Neural cell (in vitro differentiated cells): ENCODE results near the gene SPPL3.

Source experiments
- CTCF ChIP-seq: fragments of 450-650 bp; IDR thresholded peaks from 2 replicates; pipeline ENCODE4 v1.5.1; 2014; ENCODE audit warnings: antibody characterized with exemption, mild to moderate bottlenecking, moderate library complexity; ENCODE audit not compliant: poor library complexity, severe bottlenecking
- EP300 ChIP-seq: fragments of 450-650 bp; conservative IDR thresholded peaks from 2 replicates; pipeline ENCODE4 v1.6.1; 2014; ENCODE audit warnings: antibody characterized with exemption, mild to moderate bottlenecking, moderate library complexity; ENCODE audit not compliant: poor library complexity, severe bottlenecking
- EZH2 ChIP-seq: fragments of 200-600, 300-800 bp; shearing (Covaris generic), sonication (generic); IDR thresholded peaks from 2 replicates; pipeline ENCODE4 v1.6.1; 2014; ENCODE audit warnings: antibody characterized with exemption, low read length, borderline replicate concordance, mild to moderate bottlenecking; ENCODE audit not compliant: insufficient read depth, poor library complexity, severe bottlenecking
- MXI1 ChIP-seq: fragments of 450-650 bp; conservative IDR thresholded peaks from 2 replicates; pipeline ENCODE4 v1.6.1; 2014; ENCODE audit warnings: antibody characterized with exemption, mild to moderate bottlenecking; ENCODE audit not compliant: poor library complexity, severe bottlenecking
- POLR2AphosphoS5 ChIP-seq: IDR thresholded peaks from 2 replicates; pipeline ENCODE4 v1.6.1; 2012
- RAD21 ChIP-seq: fragments of 450-650 bp; conservative IDR thresholded peaks from 2 replicates; pipeline ENCODE4 v1.6.1; 2014; ENCODE audit warnings: antibody characterized with exemption, mild to moderate bottlenecking, moderate library complexity
- REST ChIP-seq: IDR thresholded peaks from 2 replicates; pipeline ENCODE4 v1.6.1; 2012; ENCODE audit warnings: borderline replicate concordance
- TAF1 ChIP-seq: IDR thresholded peaks from 2 replicates; pipeline ENCODE4 v1.6.1; 2012; ENCODE audit warnings: low read depth

GRCh38 chr12:120758798-120759590 is 145.2 kb downstream of the SPPL3 start:
- no peak for TF ChIP-seq CTCF
- TF ChIP-seq EP300: no peak
- no peak for TF ChIP-seq EZH2
- no peak for TF ChIP-seq RAD21
- TF ChIP-seq REST: no peak
- TF ChIP-seq TAF1: no peak
- TF ChIP-seq POLR2AphosphoS5: no peak
- no peak for TF ChIP-seq MXI1
